ENCODE measurements around the gene CATSPERB. TPM values are rescaled to one million over a fixed set of nuclear protein-coding genes. Genes with fewer than 3 reads are reported as not detected.
"Not testable (repeated sequence)": the region's sequence is repeated elsewhere in the genome, so short reads cannot be mapped to it uniquely, and the experiment has no call there.

The CATSPERB gene
- total RNA-seq, 1 donor from 2014 or later: 0.99 TPM

DNA sequence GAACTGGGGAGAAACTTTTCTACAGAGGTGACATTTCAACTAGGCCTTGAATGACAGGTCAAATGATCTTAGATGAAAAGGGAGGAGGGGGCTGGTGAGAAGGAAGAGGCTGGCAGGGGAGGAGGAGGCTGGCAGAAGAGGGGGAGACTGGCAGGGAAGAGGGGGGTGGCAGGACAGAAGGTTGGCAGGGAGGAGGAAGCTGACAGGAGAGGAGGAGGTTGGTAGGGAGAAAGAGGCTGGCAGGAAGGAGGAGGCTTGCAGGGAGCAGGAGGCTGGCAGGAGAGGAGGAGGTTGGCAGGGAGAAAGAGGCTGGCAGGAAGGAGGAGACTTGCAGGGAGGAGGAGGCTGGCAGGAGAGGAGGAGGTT, 158.4 kb downstream of the CATSPERB start:
- peaks cover 7% of the 10 kb centered on the region for H3K4me1 Mint-ChIP-seq (ENCODE audit: low read depth)
- no peak overlapping the region for H3K27ac Mint-ChIP-seq (ENCODE audit: unreplicated experiment)
- H3K36me3 Mint-ChIP-seq (ENCODE audit: low read depth): no peaks in the 10 kb centered on the region
- H3K9me3 Mint-ChIP-seq (ENCODE audit: low read depth): no peaks in the 10 kb centered on the region
- H3K4me3 Mint-ChIP-seq (ENCODE audit: unreplicated experiment): peak overlapping the region; percentile 54
- no peak for DNase-seq (ENCODE audit: low spot score)
- H3K27me3 Mint-ChIP-seq (ENCODE audit: low read depth): peaks cover 21% of the 10 kb centered on the region
- TF ChIP-seq CTCF (IDR thresholded peaks at IDR 0.05): no peak

DNA sequence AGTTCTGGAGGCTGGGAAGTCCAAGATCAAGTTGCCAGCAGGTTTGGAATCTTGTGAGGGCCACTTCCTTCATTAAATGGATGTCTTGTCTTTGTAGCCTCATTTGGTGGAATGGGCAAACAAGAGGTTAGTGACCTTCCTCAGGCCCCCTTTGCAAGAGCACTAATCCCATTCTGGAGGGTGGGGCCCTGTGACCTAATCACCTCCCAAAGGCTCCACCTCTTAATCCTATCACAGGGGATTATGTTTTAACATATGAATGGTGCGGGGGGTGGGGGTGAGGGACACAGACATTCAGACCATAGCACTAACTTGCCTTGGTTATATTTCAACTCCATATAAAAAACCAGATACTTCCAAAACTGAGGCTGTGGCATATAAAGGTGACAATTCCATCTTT, 161.9 kb downstream of the CATSPERB start:
- H3K27me3 Mint-ChIP-seq (ENCODE audit: low read depth): peaks cover 20% of the 10 kb centered on the region
- H3K9me3 Mint-ChIP-seq (ENCODE audit: low read depth): no peaks in the 10 kb centered on the region
- H3K36me3 Mint-ChIP-seq (ENCODE audit: low read depth): no peaks in the 10 kb centered on the region
- no peak for DNase-seq (ENCODE audit: low spot score)
- no peak overlapping the region for H3K4me3 Mint-ChIP-seq (ENCODE audit: unreplicated experiment)
- no peak for TF ChIP-seq CTCF (IDR thresholded peaks at IDR 0.05)
- no peak overlapping the region for H3K27ac Mint-ChIP-seq (ENCODE audit: unreplicated experiment)
- H3K4me1 Mint-ChIP-seq (ENCODE audit: low read depth): peaks cover 7% of the 10 kb centered on the region

- peaks cover 1% of the 10 kb centered on the region for H3K4me1 Mint-ChIP-seq (ENCODE audit: low read depth)
- H3K9me3 Mint-ChIP-seq (ENCODE audit: low read depth): no peaks in the 10 kb centered on the region
- H3K4me3 Mint-ChIP-seq (ENCODE audit: unreplicated experiment): no peak overlapping the region
- H3K27ac Mint-ChIP-seq (ENCODE audit: unreplicated experiment): no peak overlapping the region
- no peak for TF ChIP-seq CTCF (IDR thresholded peaks at IDR 0.05)
- H3K36me3 Mint-ChIP-seq (ENCODE audit: low read depth): no peaks in the 10 kb centered on the region
- DNase-seq (ENCODE audit: low spot score): no peak
- H3K27me3 Mint-ChIP-seq (ENCODE audit: low read depth): peaks cover 15% of the 10 kb centered on the region
These were observed 162.6 kb downstream of the CATSPERB start for GRCh38 chr14:91569301-91569700.

- H3K27ac Mint-ChIP-seq (ENCODE audit: unreplicated experiment): no peak overlapping the region
- no peaks in the 10 kb centered on the region for H3K36me3 Mint-ChIP-seq (ENCODE audit: low read depth)
- peaks cover 14% of the 10 kb centered on the region for H3K27me3 Mint-ChIP-seq (ENCODE audit: low read depth)
- H3K9me3 Mint-ChIP-seq (ENCODE audit: low read depth): no peaks in the 10 kb centered on the region
- TF ChIP-seq CTCF (IDR thresholded peaks at IDR 0.05): no peak
- no peak overlapping the region for H3K4me3 Mint-ChIP-seq (ENCODE audit: unreplicated experiment)
- no peaks in the 10 kb centered on the region for H3K4me1 Mint-ChIP-seq (ENCODE audit: low read depth)
- DNase-seq (ENCODE audit: low spot score): no peak
These were observed 163.3 kb downstream of the CATSPERB start for GRCh38 chr14:91568626-91569025.

DNA sequence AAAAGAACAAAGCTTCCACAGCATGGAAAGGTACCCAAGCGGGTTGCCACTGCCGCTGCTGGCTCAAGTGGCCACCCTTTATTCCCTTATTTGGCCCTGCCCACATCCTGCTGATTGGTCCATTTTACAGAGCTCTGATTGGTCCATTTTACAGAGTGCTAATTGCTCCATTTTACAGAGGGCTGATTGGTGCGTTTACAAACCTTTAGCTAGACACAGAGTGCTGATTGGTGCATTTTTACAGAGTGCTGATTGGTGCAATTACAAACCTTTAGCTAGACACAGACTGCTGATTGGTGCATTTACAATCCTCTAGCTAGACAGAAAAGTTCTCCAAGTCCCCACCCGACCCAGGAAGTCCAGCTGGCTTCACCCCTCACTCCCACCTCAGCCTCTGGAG, 164.1 kb downstream of the CATSPERB start:
- not testable (repeated sequence) for H3K9me3 Mint-ChIP-seq (ENCODE audit: low read depth); H3K27ac Mint-ChIP-seq (ENCODE audit: unreplicated experiment); H3K36me3 Mint-ChIP-seq (ENCODE audit: low read depth); H3K4me1 Mint-ChIP-seq (ENCODE audit: low read depth); H3K4me3 Mint-ChIP-seq (ENCODE audit: unreplicated experiment); H3K27me3 Mint-ChIP-seq (ENCODE audit: low read depth); DNase-seq (ENCODE audit: low spot score)

- H3K4me3 Mint-ChIP-seq (ENCODE audit: unreplicated experiment): no peak overlapping the region
- H3K9me3 Mint-ChIP-seq (ENCODE audit: low read depth): peaks cover 15% of the 10 kb centered on the region
- H3K27ac Mint-ChIP-seq (ENCODE audit: unreplicated experiment): no peak overlapping the region
- no peaks in the 10 kb centered on the region for H3K4me1 Mint-ChIP-seq (ENCODE audit: low read depth)
- H3K36me3 Mint-ChIP-seq (ENCODE audit: low read depth): no peaks in the 10 kb centered on the region
- TF ChIP-seq CTCF (IDR thresholded peaks at IDR 0.05): no peak
- H3K27me3 Mint-ChIP-seq (ENCODE audit: low read depth): peaks cover 7% of the 10 kb centered on the region
- DNase-seq (ENCODE audit: low spot score): no peak
These were observed 176.4 kb downstream of the CATSPERB start for GRCh38 chr14:91555531-91555930.
